SIG-M5 (cell line): ENCODE results near the gene SLC27A2.
"Not testable (repeated sequence)": the region's sequence is repeated elsewhere in the genome, so short reads cannot be mapped to it uniquely, and the experiment has no call there.

ENCODE experiments used
- DNase-seq: peaks from one replicate; lab custom pipeline; 2025; lab: John Stamatoyannopoulos, UW

The SLC27A2 gene

DNA sequence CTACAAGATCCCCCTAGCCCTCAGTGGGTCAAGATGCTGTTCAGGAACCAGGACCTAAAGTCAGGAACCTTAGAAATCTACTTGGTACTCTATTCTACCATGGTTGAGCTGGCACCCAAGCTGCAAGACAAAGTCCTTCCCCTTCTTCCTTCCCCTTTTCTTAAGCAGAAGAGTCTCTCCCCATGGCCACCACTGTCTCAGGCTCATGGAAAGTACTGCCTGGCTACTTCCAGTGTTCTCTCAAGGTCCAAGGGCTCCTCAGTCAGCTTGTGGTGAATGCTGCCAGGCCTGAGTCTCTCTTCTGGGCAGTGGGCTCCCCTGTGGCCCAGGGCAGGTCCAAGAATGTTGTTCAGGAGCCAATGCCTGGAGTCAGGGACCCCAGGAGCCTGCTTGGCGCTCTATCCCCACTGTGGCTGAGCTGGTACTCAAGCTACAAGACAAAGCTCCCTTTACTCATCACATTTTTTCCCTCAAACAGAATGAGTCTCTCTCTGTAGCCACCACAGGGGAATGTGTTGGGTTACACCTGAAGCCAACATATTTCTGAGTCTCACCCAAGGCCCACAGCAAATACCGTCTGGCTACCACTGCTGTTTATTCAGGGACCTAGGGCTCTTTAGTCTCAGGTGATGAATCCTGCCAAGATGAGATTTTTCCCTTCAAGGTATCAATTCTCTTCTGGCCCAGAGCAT lies 18.1 kb upstream of the SLC27A2 start:
- no peak for DNase-seq

DNA sequence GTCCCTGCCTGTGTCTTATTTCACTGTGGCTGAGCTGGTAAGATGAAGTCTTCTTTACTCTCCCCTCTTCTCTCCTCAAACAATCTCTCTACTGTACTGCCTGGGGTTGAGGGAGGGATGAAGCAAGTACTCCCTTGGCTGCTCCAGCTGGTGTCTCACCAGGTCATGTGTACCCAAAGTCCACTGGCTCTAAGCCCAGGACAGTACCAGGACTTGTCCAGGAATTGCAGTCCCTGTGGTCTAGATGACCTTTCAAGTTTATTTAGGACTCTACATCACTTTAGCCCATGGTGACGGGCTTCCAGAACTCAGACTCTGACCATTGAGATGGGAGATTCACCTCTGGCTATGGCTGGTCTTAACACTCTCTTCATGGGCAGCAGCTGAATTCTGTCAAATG lies 17.5 kb upstream of the SLC27A2 start:
- DNase-seq = no peak

DNA sequence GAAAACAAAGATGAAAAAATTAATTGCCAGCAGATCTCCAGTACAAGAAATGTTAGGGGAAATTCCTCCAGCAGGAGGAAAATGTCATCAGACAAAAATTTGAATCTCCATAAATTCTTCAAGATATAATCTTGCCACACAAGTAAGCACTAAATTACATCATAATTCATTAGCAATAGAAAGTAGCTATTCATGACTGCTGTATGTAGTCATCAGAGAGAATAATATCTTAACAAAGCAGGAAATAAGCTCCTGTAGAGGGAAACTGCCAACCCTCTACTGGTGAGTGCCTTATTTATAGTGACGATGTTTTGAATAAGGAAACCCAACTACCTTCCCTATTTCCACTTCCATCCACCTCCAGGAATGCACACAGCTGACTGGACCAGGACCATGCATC lies 15.8 kb upstream of the SLC27A2 start:
- DNase-seq = no peak

DNA sequence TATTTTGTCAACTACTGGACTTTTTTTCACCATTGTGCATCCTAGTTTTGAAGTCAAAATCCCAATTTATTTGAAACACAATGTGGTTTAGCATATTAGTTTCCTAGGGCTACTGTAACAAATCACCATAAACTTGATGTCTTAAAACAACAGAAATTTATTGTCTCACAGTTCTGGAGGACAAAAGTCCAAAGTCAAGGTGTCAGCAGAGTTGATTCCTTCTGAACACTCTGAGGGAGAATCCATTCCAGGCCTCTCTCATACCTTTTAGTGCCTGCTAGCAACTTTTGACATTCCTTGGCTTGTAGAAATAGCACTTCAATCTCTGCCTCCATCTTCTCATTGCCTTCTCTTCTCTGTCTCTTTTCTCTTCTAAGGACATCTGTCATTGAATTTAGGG lies 14.9 kb upstream of the SLC27A2 start:
- no peak for DNase-seq

DNA sequence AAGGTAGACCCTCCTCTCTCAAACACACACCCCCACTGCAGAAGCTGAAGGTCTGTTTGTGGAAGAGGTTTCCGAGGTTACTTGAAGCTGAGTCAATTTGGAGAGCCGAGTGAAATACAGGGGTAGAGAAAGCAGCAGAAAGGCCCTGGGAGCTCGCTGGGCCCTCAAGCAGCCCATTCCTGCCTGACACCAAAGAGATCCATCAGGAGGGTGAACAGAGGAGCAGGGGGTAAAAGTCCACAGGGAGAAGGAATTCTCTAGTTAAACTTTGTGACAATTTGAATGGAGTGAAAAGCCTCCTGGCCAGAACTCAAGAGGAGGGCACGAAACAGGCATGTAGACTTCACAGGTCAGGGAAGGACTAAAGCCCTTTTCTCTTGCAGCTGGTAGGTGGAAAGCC lies 13.6 kb upstream of the SLC27A2 start:
- DNase-seq = no peak

DNA sequence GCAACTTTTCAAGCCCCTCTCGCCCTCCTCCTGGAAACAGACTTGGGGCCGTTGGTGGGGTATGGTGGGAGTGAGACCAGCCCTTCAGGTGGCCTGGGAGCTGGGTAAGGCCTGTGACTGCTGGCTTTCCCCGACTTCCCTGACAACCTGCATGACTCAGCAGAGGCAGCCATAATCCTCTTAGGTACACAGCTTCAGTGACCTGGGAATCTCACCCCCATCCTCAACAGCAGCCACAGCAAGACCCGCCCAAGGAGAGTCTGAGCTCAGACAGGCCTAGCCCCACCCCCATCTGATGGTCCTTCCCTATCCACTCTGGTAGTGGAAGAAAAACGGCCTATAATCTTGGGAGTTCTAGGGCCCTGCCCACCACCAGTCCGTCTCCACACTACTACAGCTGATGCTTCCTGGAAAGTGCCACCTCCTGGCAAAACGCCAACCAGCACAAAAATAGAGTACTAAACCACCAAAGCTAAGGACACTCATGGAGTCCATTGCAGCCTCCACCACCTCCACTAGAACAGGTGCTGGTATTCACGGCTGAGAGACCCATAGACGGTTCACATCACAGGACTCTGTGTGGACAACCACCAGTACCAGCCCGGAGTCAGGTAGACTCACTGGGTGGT lies 13.1 kb upstream of the SLC27A2 start:
- no peak for DNase-seq

DNA sequence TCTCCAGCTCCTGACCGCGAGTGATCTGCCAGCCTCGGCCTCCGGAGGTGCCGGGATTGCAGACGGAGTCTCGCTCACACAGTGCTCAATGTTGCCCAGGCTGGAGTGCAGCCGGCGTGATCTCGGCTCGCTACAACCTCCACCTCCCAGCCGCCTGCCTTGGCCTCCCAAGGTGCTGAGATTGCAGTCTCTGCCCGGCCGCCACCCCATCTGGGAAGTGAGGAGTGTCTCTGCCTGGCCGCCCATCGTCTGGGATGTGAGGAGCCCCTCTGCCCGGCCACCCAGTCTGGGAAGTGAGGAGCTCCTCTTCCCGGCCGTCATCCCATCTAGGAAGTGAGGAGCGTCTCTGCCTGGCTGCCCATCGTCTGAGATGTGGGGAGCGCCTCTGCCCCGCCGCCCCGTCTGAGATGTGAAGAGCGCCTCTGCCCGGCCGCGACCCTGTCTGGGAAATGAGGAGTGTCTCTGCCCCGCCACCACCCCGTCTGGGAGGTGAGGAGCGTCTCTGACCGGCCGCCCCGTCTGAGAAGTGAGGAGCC lies 9.6 kb upstream of the SLC27A2 start:
- DNase-seq = not testable (repeated sequence)

DNA sequence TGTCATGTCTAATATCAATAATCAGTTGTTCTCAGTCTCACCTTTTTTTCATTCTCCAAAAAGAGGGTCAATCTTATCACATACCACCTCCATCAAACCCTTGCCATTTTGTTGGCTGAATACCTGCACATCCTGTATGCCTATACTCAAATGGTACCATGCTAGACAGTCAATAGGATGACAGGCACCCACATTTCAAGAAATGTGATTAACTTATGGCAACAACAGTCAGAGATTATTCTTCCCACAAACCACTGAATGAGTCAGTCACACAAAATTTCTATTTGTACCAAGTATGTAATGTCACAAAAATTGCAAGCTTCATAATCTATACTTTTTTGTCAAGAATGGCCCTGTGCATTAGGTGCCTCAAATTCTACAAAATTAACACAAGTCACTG lies 5.1 kb upstream of the SLC27A2 start:
- no peak for DNase-seq

DNA sequence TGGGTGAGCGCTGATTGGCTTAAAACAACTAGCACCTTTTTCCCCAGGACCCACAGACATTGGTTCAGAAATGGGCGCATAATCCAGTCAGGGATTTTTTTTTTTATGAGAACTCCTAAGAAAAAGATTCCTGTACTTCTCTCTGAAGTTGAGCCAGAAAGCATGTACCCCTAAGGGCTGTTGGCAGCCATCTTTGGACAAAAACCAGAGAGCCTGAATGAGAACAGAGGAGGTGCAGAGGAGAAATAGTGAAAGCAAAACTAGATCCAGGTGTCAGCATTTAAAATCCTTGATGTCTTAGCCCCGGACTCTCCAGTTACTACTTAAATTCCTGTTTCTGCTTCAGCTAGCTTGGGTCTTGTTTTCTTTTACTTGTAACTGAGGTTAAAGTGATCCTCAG lies 1.9 kb upstream of the SLC27A2 start:
- DNase-seq = no peak

DNA sequence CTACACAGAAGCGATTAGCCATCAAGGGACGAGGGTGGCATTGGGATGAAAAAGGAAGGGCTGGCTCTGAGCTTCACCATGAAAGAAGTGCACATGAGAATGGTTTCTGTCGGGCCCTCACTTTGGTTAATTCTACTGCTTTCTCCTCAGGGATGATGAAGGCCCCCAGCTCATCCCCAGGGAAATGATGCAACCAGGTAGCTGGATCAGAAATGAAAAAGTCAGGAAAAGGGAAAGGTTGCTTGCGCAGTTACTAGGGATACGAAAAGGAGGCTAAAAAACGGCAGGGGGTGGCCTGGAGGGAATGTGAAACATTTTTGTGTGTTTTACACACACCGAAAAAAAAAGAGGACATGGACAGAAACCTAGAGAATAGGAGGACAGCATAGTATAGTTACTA lies 1.4 kb upstream of the SLC27A2 start:
- DNase-seq = no peak

DNA sequence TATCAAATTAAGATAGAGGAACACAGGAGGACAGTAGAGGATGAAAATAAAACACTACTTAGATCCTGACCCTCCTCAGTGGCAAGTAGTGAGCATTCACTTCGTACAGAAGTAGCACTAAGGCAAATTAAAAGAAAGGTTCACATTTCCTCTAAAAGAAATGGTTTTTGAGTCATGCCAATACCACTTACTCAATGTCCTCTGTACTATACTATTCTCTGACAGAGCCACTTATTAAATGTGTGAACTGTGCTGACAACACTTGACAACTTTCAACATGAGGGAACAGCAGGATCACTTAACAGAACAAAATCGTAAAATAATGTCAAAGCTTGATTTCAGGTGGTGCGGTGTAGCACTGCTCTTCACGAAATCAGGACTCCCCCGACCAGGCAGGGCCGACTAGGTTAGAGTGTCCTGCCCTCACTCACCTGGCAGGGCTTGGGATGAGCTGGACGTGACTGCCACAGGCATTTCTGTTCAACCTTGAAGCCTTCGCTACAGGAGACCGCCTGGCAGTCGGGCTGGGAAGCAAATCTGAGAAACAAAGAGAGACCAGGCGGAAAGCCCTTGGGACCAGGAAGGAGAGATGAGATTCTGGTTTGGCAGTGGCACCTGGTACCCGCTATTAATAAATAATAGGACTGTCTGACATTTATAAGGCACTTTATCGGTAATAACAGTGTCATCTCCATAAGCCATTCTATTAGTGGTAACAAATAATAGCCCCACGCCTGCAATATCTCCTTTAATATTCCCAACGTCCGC lies 611 bp upstream of the SLC27A2 start:
- no peak for DNase-seq

DNA sequence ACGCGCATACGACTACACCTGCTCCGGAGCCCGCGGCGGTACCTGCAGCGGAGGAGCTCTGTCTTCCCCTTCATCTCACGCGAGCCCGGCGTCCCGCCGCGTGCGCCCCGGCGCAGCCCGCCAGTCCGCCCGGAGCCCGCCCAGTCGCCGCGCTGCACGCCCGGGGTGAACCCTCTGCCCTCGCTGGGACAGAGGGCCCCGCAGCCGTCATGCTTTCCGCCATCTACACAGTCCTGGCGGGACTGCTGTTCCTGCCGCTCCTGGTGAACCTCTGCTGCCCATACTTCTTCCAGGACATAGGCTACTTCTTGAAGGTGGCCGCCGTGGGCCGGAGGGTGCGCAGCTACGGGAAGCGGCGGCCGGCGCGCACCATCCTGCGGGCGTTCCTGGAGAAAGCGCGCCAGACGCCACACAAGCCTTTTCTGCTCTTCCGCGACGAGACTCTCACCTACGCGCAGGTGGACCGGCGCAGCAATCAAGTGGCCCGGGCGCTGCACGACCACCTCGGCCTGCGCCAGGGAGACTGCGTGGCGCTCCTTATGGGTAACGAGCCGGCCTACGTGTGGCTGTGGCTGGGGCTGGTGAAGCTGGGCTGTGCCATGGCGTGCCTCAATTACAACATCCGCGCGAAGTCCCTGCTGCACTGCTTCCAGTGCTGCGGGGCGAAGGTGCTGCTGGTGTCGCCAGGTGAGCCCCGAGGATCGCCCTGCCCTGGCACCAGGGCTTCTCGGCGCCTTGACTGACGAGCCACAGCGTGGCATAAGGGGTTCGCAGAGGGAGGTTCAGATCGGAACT lies 420 bp downstream of the SLC27A2 start:
- no peak for DNase-seq

DNA sequence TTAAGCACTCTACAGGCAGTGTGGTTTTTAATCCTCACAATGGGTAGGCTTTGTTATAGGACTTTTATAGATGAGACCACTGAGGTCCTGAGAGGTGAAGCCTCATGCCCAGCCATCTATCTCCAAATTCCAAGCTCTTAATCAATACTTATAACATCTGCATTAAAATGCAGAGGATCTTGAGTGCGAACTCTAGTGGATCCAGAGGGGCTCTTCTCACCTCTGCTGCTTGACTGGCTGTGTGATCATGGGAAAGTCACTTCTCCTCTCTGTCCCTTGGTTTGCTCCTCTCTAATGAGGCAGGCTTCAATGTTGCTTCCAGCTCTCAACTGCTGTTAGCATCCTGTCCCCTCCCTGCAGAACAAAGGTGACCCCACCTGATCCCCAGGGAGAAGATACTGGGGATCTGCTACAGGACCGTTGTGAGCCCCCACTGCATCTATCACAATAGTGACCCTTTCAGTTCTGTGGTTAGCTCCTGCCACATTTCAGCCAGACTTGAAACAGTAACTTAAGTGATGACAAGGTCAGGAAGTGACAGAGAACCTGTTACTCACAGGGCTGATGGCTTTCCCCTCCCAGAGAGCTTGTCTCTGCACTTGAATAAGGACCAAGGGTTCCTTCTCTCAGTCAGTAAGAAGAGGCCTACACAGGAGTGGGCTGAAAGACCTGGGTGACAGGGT lies 1.3 kb downstream of the SLC27A2 start:
- no peak for DNase-seq

DNA sequence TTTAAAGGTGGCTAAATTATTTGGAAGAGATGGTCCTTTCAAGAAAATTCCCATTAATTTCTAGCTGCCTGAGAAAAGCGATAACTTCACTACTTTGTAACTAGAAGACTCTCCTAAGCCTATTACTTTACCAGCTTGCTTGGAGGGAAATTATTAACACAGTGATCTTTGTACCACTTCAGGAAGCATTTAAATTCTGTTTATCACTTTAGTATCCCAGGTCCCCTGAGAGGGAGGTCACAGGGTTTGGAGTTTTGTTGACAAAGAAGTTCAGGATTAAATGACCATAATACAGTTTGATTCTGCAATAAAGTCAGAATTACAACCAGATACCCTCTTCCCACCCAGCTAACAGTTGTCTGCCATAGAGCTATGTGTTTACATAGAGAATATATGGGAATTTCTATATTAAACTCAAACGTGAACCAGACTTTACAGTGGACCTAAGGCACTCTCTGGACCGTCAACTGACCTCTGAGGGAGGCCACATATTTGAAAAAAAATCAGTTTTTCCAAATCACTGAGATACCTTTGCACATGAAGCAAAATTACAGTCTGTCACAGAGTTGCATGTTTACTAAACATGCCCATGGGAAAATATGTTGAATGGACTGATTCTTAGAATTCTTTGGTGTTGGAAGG lies 3.0 kb downstream of the SLC27A2 start:
- no peak for DNase-seq

DNA sequence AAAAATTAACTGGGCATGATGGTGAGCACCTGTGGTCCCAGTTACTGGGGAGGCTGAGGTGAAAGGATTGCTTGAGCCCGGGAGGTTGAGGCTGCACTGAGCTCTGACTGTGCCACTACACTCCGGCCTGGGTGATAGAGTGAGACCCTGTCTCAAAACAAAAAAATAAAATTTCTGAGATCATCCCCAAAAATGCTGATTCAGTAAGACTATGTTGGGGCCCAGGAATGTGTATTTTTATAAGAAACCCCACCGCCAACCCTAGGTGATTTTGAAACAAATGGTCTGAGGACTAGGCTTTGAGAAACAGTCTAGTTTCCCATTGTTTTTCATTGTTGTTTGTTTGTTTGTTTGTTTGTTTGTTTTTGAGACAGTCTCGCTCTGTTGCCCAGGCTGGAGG lies 4.1 kb downstream of the SLC27A2 start:
- DNase-seq = no peak

DNA sequence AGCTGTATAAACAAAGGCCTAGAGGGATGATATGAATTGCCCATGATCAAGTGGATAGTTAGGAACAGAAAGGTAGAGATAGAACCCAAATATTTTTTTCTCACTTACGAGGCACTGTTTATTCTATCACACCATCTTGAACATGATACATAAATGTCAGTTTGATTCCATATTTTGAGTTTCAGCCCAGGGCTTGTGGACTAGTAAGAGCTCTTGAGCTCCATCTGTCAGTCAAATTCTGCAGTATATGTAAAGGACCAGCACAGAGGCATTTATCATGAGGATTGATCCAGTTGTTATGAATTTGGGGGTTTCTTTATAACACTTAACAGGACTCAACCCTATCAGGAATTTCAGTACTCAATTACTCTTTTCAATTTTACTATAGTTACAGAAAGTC lies 4.8 kb downstream of the SLC27A2 start:
- DNase-seq = no peak

DNA sequence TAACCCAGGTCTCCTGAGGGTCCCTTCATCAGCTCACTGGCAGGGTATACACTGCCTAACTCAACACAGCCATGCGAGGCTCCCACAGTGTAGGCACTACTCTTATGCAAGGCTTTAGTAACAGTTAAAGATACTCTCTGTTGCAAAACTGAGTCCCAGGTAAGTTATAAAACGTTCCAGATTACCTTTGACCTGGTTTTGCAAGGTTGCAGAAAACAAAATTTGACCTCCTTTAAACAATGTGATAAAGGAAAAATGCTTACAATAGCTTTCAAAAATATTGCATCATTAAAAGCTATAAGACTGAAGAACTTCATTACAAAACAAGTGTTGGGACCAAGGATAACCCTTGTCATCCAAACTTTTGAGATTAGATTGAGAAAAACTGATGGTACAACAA lies 5.5 kb downstream of the SLC27A2 start:
- no peak for DNase-seq

DNA sequence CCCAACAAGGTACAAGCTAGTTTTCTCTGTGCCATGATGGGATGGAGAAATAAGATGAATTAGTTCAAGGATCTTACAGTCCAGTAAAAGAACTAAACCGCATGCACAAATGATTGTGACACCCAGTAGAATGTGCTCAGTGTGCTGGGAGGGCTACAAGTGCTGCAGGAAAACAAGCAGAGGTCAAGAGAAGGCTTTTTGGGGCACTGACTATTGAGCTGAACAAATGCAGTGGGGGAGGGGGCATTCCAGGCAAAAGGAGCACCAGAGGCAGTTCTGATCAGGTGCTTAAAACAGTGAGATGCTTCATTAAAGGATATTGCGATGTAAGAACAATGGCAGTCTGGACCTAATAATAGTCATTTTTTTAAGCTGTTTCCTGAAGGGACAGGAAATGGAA lies 6.0 kb downstream of the SLC27A2 start:
- no peak for DNase-seq

DNA sequence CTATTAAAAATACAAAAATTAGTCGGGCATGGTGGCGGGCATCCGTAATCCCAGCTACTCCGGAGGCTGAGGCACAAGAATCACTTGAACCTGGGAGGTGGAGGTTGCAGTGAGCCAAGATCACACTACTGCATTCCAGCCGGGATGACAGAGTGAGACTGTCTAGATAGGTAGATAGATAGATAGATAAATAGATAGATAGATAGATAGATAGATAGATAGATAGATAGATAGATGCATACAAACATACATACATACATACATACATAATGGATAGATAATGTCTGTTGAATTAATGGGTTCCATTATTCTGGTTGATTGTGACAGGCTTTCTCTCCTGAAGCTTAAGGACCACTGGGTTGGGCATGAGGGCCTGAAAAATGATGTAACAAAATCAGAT lies 6.8 kb downstream of the SLC27A2 start:
- DNase-seq = not testable (repeated sequence)

DNA sequence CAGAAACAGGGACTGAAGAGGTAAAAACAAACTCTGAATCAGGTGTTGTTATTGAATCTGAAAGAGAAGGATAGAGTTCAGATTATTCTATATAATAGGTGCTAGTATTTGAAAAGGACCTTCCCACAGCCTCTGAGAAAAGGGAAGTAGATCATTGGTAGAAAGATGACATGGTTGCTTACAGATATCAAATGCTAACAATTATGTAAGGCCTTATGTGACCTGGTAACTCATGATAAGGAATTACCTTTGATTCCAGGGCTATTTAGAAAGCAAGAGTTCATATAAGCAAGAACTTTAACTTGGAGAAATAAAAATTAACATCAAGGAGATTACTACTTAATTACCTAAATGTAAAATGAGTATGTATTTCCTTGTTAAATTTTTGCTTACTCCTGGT lies 7.6 kb downstream of the SLC27A2 start:
- peak; percentile 2 for DNase-seq

DNA sequence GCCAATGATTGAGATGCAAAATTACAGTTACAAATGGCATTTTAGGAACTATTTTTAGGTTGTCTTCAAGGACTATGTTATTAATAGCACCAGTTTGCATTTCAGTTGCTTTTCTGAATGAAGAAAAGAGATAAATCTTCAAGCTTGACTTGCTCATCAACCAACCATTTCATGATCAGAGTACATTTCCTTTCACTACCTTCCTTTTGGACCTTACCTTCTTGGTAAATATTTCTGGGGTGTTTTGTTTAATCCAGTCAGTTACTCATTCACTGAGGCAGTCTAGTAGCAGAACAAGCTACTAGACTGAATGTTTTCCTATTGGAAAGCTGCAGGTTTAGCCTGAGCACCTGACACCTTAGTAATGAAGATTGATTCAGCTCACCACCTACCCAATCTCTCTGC lies 8.2 kb downstream of the SLC27A2 start:
- DNase-seq = no peak
